Gastroesophageal sphincter (tissue), 3 donors: ENCODE results near the gene IFT80.
"Not testable (repeated sequence)": the region's sequence is repeated elsewhere in the genome, so short reads cannot be mapped to it uniquely, and the experiment has no call there.

Experiments
- CTCF ChIP-seq, 4 experiments: fragments of 200-600 bp in 2 of 4; fragments of 450-650 bp in 2 of 4; sonication (generic) in 1 of 4; IDR thresholded peaks; one replicate each; pipeline ENCODE4 v1.5.1; 2017 to 2019; ENCODE audit warnings: antibody characterized with exemption in 4 of 4, mild to moderate bottlenecking in 2 of 4, moderate library complexity in 2 of 4
- EP300 ChIP-seq: sonication (generic); formaldehyde crosslinking; IDR thresholded peaks from one replicate; pipeline ENCODE4 v1.6.1; 2017; ENCODE audit warnings: antibody characterized with exemption, mild to moderate bottlenecking
- POLR2A ChIP-seq, 2 donors: fragments of 450-650 bp; IDR thresholded peaks; one replicate each; pipeline ENCODE4 v1.6.1; 2017; ENCODE audit warnings: antibody characterized with exemption in 2 of 2, mild to moderate bottlenecking in 2 of 2, moderate library complexity in 1 of 2
- POLR2AphosphoS5 ChIP-seq: sonication (generic); formaldehyde crosslinking; IDR thresholded peaks from one replicate; pipeline ENCODE4 v1.6.1; 2017; ENCODE audit warnings: antibody characterized with exemption

- not testable (repeated sequence) for TF ChIP-seq EP300; POLR2A (IDR thresholded peaks at IDR 0.05); CTCF (IDR thresholded peaks at IDR 0.05); POLR2AphosphoS5
Observed at GRCh38 chr3:160362896-160363295, 36.1 kb downstream of the IFT80 start.
